NCI-H1092 (cell line): ENCODE measurements around the gene GMPR2.
"Not testable (repeated sequence)": the region's sequence is repeated elsewhere in the genome, so short reads cannot be mapped to it uniquely, and the experiment has no call there.

Experiments
- DNase-seq: peaks from one replicate; lab custom pipeline; 2025; lab: John Stamatoyannopoulos, UW

Gene GMPR2

DNA sequence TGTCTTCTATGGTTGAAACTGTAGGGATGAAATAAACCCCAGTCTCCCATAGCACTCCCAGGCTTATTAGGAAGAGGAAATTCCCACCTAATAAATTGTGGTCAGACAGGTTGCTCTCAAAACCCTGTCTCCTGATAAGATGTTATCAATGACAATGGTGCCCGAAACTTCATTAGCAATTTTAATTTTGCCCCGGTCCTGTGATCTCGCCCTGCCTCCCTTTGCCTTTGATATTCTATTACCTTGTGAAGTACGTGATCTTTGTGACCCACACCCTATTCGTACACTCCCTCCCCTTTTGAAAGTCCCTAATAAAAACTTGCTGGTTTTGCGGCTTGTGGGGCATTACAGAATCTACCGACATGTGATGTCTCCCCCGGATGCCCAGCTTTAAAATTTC is 30.2 kb upstream of the GMPR2 start:
- DNase-seq: not testable (repeated sequence)

GRCh38 chr14:24203249-24203886 is 29.4 kb upstream of the GMPR2 start:
- not testable (repeated sequence) for DNase-seq

DNA sequence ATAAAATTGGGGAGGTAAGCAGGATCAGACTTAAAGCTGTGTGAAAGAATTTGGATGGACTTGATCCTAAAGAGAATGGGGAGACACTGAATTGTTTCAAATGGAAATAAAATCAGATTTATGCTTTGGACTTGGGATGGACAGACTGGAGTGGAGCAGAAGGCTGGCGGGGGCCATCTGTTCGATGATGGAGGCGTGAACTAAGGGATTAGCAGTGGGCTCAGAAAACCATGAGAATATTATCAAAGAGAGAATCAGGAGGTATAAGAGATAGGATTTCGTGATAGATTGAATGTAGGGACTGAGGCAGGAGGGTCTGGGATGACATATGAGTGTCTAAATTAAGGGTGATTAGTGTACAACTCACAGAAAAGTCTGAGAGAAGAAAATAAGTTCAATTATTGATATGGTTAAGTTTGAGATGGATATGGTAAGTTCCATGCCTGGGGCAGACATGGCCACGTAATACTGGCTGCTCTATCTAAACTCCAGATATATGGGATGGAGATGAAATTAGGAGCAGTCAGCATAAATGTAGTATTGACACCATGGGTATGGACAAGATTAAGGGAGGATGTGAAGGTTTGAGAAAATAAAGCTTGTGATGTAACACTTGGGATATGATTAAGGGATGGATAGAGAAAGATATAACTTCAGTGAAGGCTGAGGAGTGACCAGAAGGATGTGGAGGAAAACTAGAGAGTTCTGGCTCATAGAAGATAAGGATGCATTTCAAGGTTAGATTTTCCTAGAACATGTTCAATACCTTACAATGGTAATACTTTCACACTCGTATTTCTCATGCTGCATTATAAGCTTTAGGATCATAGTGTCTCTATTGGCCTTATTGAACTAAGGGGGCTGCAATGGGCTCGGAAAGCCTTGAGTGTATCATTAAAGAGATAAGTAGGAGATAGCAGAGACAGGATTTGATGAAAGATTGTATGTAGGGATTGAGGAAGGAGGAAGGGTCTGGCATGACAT is 28.3 kb upstream of the GMPR2 start:
- no peak for DNase-seq

DNA sequence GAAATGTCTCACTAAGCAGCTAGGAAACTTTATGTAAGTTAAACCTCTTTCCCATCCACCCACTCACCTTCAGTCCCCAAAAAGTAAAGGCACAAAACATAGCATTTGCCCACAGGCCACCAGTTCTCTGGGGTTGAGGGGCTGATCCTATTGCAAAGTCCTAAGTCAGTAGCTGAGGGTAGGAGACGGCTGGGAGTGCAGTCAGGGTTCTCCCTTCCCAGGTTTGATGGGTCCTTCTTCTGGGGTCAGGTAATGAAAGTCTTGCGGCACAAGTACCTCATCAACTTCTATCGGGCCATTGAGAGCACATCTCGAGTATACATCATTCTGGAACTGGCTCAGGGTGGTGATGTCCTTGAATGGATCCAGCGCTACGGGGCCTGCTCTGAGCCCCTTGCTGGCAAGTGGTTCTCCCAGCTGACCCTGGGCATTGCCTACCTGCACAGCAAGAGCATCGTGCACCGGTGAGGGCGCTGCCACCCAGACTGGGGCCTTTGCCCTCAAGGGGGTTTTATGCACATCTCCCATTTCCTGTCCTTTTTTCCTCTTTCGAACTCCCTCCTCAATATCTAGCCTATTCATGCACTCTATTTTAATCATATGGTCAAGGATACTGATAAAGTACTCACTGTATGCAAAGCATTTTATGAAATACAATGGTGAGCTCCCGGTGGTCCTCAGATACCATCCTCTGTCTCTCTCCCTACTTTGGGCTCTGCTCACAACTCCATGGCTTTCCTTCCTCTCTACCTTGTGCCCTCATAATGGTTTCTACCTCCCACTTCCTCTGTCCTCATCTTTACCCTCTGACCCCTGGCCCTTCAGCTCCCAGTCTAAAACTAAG is 26.2 kb upstream of the GMPR2 start:
- no peak for DNase-seq

- DNase-seq: no peak
Measured at GRCh38 chr14:24207104-24207551, 25.6 kb upstream of the GMPR2 start.

- no peak for DNase-seq
Measured at GRCh38 chr14:24207625-24208024, 25.1 kb upstream of the GMPR2 start.

- no peak for DNase-seq
Measured at GRCh38 chr14:24211311-24211710, 21.4 kb upstream of the GMPR2 start.

DNA sequence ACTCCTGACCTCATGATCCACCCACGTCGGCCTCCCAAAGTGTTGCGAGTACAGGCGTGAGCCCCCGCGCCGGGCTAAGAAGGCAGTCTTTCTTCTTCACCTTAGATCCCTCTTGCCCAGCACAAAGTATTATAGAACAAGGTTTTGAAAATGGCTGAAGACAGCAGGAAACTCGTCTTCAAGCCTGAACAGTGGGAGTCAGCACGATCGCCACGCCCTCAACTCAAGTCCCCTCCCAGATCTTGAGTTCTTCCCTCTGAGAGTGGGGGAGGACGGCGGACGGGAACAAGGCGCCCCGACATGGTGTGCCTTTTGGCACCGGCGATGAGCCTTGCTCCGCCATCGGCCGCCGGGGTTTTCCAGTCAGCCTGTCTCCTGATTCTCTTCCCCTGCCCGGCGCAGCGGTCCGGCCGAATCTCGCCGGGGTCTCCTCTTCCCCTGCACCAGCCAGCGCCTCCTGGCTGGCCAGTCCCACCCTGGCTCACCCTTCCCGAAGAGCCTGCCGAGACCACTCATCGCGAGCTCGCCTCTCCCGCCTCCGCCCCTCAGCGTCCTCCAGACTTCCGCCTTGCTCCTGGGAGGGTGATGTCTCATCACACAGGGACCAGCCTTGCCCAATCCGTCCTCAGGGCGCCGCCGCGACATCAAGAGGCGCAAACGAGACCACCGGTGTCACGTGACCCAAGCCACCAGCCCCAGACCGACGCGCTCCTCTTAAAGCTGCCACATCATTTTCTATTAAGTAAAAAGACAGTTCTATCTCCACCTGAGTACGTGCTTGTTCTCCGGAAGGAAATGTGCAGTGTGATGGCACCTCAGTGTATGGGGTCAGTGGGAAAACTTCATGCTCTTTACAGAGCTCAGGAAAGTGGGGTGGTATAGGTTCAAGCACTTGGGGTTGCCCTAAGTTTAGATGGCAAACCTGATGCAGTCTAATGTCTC is 19.5 kb upstream of the GMPR2 start, which contains the start of gene CHMP4A:
CHMP4A (minus strand) TSS at position 565 of the 942 bp plus-strand sequence; CDS start at position 516, 49 bp downstream.
- peak; percentile 95 for DNase-seq

DNA sequence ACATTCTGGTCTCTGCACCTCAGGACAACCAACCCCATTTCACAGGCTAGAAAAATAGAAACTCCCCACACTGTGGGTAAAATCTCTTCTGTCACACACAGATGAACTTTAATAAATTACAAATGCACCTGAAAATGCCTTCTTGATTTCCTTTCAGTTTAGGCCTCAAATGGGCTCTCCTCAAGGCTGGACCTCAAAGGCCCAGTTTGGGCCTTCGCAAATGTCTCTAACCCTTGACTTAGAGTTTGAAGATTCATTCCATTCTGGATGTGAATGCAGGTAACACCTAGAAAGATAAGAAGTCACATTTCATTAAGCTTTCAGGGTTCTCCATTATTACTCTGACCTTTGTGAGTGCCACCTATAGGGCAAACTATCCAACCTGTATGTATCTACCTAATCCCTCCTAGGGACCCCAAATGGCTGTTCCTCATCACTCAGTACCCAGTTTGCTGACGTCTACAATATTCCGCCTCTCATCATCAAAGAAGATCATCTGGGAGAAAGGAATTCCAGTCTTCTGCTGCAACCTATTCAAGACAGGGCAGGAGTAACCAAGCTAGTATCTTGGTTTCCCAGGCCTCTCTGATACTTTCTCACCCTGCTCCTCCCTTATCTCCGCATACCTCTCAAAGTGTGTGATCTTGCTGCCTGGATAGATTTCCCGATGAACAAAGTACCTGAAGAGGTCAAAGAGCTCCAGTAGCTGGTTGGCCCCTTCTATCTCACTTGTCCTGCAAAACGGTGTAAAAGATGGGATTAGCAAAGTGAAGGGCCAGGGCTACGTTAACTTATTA is 18.7 kb upstream of the GMPR2 start:
- DNase-seq: no peak

DNA sequence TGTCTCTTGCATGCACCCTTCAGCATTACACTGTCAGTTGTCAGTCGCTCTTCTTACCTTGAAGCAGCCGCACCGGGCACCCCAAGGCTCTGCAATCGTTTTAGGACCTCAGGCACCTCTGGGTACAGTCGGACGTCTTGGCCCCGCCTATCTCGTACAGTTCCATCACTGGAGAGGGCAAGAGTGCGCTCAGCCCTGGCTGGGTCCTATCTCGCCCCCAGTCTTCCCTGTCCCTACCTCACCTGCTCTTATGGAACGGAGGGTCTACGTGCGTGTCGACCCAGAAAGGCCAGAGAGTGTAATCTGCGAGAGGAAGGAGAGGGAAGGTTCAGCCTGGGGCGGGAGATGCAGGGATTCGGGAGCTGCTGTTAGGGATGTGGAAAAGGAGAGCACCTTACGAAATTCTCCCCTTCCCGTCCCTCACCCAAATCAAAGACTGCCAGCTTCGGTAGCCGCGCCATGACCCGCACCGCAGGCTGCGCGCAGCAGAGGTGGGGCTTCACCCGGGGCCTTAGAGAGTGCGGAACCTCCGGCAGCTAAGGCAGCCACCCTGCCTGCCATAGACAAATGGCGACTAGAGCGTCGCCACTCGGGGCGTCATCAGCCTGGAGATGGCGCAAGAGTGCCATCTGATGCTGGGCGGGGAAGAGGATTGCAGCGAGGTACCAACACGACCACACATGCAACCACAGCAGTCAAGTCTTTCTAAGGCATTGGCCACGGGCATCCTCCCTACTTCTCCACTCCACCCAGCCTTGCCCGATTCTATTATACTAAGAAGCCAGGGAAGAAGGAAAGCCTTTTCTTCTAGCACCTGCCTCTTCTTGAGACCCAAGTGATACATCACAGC is 17.0 kb upstream of the GMPR2 start, which contains the start of gene MDP1:
MDP1 (minus strand) TSS at position 572 of the 850 bp plus-strand sequence; CDS start at position 461, 111 bp downstream.
- peak; percentile 92 for DNase-seq

DNA sequence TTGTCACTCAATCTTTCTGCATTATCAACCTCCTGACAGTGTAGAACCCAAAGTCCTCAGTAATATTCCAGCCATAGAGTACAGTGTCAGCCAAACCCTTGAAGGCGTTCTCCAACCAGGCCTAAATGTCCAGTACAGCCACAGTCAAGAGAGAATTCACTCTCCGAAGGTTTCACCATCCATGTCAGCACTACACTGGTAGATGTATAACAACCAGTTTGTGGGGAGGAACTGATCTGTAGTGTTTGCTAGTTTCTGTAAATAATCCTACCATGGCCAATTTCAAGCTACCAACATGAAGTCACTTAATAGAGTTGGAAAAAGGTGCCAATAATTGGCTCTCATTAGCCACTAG is 16.4 kb upstream of the GMPR2 start:
- no peak for DNase-seq

GRCh38 chr14:24216876-24217275 is 15.9 kb upstream of the GMPR2 start:
- DNase-seq: not testable (repeated sequence)

GRCh38 chr14:24219080-24219479 is 13.6 kb upstream of the GMPR2 start:
- no peak for DNase-seq

DNA sequence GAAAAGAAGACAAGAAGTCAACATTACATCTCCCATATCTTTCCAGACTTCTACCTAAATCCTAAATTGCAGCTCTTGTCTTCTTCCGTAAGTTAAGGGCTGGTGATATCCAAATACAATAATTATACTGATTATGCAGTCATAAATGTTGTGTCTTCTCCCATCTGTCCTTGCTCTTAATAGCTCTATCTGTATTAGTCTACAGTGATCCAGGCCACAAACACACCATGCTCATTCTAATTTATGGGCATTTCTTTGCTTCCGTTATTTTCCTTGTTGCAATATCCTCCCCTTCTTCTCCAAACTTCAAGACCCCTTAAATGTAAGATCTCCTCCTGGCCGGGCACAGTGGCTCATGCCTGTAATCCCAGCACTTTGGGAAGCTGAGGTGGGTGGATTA is 13.2 kb upstream of the GMPR2 start:
- DNase-seq: no peak

DNA sequence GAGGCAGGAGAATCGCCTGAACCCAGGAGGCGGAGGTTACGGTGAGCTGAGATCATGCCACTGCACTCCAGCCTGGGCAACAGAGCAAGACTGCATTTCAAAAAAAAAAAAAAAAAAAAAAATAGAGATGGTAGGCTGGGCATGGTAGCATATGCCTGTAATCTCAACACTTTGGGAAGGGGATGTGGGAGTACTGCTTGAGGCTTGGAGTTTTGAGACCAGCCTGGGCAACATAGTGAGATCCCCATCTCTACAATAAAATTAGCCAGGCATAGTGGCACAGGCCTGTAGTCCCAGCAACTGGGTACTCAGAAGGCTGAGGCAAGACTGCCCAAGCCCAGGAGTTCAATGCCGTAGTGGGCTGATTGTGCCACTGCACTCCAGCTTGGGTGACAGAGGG is 9.7 kb upstream of the GMPR2 start:
- DNase-seq: not testable (repeated sequence)

DNA sequence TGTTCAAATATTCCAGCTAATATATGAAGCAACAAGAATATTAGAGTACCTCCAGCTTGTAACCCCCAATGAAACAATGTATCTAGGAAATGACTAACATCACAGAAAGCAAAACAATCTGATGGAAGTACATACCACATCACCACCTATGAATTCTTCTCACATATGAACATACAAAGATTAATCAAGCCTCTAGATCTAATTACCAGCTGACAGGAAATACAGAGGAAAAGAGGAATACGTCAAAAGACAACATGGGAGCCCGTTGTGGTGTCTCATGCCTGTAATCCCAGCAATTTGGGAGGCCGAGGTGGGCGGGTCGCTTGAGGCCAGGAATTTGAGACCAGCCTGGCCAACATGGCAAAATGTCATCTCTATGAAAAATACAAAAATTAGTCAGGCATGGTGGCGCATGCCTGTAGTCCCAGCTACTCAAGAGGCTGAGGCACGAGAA is 8.1 kb upstream of the GMPR2 start:
- no peak for DNase-seq

GRCh38 chr14:24226473-24226872 is 6.3 kb upstream of the GMPR2 start:
- no peak for DNase-seq

DNA sequence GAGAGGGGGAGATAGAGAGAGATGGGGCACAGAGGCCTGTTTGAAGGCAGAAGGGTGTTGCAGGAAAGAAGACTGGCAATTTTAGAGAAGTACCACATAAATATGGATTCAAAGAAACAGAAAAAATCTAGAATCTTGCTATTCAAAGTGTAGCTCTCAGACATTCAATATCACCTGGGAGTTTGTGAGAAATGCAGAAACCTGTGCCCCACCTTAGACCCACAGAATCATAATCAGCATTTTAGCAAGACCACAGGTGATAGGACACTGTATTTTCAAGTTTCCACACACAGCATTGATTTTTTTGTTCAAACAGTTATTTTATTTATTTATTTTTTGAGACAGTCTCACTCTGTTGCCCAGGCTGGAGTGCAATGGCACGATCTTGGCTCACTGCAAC is 3.8 kb upstream of the GMPR2 start:
- DNase-seq: no peak
